Measurements from ENCODE around the gene ERVW-1. TPM values are rescaled to one million over a fixed set of nuclear protein-coding genes. Genes with fewer than 3 reads are reported as not detected.

ERVW-1 gene, protein sequence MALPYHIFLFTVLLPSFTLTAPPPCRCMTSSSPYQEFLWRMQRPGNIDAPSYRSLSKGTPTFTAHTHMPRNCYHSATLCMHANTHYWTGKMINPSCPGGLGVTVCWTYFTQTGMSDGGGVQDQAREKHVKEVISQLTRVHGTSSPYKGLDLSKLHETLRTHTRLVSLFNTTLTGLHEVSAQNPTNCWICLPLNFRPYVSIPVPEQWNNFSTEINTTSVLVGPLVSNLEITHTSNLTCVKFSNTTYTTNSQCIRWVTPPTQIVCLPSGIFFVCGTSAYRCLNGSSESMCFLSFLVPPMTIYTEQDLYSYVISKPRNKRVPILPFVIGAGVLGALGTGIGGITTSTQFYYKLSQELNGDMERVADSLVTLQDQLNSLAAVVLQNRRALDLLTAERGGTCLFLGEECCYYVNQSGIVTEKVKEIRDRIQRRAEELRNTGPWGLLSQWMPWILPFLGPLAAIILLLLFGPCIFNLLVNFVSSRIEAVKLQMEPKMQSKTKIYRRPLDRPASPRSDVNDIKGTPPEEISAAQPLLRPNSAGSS
- total RNA-seq: not detected in 2 replicates

DNA sequence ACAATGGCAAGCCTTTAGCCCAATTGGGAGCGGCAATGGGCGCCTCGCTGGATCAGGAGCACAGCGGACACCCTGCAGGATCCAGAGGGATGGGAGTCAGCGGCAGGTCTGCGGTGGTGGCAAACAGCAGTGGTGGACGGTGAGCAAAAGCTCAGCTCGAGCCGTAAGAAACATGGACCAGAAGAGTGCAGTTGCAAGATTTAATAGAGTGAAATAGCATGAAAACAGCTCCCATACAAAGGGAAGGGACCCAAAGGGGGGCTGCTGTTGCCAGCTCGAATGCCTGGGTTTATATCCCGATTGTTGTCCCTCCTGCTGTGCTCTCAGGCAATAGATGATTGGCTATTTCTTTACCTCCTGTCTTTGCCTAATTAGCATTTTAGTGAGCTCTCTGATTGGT, at the start of gene ERVW-1:
TSS of gene ERVW-1 (minus strand) at position 266 of the 400 bp plus-strand sequence. CDS start 7,565 bp downstream, outside the sequence.

DNA sequence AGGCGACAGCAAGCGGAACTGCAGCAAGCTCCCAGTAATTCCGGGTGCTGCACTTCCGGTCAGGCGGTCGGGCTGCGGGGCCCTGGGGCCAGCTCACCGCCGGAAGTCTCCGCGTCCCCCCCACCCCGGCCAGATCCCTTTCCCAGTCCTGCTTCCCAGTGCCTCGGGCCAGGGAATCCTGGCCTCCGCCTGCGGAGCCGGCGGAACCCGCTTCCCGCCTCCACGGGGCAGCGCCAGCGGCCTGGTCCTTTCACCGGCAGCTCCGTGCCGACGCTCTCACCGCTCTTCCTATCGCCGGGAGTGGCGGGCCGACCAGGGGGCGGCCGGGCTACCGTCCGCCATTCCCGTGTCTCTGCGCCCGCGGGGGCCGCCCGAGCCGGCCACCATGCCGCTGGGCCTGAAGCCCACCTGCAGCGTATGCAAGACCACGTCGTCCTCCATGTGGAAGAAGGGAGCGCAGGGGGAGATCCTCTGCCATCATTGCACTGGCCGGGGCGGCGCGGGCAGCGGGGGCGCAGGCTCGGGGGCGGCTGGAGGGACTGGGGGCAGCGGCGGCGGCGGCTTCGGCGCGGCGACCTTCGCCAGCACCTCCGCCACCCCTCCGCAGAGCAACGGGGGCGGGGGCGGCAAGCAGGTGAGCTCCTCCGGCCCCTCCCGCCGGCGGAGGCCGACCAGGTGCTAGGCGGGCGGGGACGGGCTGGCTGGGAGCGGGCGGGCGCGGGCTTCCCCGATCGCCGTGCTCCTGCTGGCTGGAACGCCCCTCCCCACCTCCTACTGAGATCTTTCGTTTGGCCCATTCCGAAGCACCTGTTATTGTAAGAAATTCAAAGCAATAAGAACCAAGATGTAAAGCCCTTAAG, 30.2 kb downstream of the ERVW-1 start, which contains the start of gene GATAD1:
TSS of gene GATAD1 (plus strand) at position 138 of the 860 bp plus-strand sequence. CDS start at position 386, 248 bp downstream.

Other genes starting within 250 kb of the ERVW-1 start
- 19.3 and 25.2 TPM in 2 replicates for gene KRIT1, start 232.0 kb downstream of the ERVW-1 start, total RNA-seq
- 22.5 and 33.7 TPM in 2 replicates for gene ANKIB1, start 232.0 kb downstream of the ERVW-1 start, total RNA-seq
- gene GATAD1, start 30.5 kb downstream of the ERVW-1 start, total RNA-seq: 14.2 and 15.6 TPM in 2 replicates
- 9.2 and 11.3 TPM in 2 replicates for gene PEX1, start 50.6 kb upstream of the ERVW-1 start, total RNA-seq
- 3.2 and 5.1 TPM in 2 replicates for gene RBM48, start 50.8 kb upstream of the ERVW-1 start, total RNA-seq
- gene FAM133B, start 112.4 kb upstream of the ERVW-1 start, total RNA-seq: 11.0 and 13.1 TPM in 2 replicates

All from myometrial cell (primary cell).